ENCODE measurements around the gene SLC7A9. TPM values are rescaled to one million over a fixed set of nuclear protein-coding genes. Genes with fewer than 3 reads are reported as not detected.

Gene SLC7A9
- total and polyA plus RNA-seq, 2 donors (not counting 3 experiments of a cell fraction or from before 2014, with no cell fraction given), result 0.06 TPM; not detected in 1

DNA sequence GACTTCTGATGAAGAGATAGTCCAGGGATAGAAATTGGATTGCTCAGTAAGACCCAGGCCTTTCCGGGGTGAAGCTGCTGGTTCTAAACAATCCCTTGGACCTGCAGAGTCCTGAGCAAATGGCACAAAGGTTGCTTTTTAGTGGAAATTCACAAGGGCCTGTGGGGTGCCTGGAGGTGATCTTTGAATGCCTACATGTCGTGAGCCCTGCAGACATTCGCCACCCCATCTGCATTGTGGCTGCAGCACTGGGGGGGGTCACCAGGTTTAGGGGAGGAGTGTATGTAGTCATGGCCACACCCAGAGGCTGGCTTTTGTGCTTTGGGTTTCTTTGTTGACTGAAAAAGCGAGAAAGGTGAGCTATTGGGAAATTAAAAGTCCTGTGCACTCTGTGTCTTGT lies 41.4 kb downstream of the SLC7A9 start:
- BruUV-seq (replicated peaks), result no TSS peak
- intact Hi-C loops (cut with micrococcal nuclease) (no loop called here), dilution Hi-C loops (cut with MboI; ENCODE audit: extremely low pct_ligation_motif_present, low sequenced_read_pairs) (no loop called here)
- Histone ChIP-seq H3K36me3 (ENCODE audit: control insufficient read depth in 2 of 2, extremely low read depth in 1 of 2, insufficient read depth in 2 of 2, low read length in 2 of 2) (no peaks in the 10 kb centered on the region), H3K79me2 (ENCODE audit: control insufficient read depth, insufficient read depth, low read length) (no peaks in the 10 kb centered on the region), H3K9ac (replicated peaks; ENCODE audit: extremely low read depth, insufficient read depth, low read length) (no peak overlapping the region), H3K27ac (ENCODE audit: insufficient read depth, low read depth, low read length) (no peak overlapping the region), H3K4me3 (replicated peaks in 1 of 3; ENCODE audit: insufficient read depth in 1 of 3, low read depth in 1 of 3, low read length in 3 of 3) (no peak overlapping the region), H3K9me1 (replicated peaks; ENCODE audit: control insufficient read depth, extremely low read depth, insufficient read depth, low read length) (no peaks in the 10 kb centered on the region), H3K27me3 (ENCODE audit: control insufficient read depth in 2 of 2, insufficient read depth in 2 of 2, low read length in 2 of 2) (peaks cover 7 to 9% of the 10 kb centered on the region in 2 experiments), H3K4me2 (ENCODE audit: insufficient read depth, low read length) (no peak overlapping the region), H3K4me1 (ENCODE audit: control insufficient read depth, extremely low read depth, insufficient read depth, low read length) (no peaks in the 10 kb centered on the region), H3K9me3 (replicated peaks; ENCODE audit: control insufficient read depth, insufficient read depth, low read length) (no peaks in the 10 kb centered on the region), H4K20me1 (replicated peaks; ENCODE audit: control insufficient read depth, extremely low read depth, insufficient read depth, low read length) (no peaks in the 10 kb centered on the region), H2AFZ (ENCODE audit: low read depth, low read length) (no peak overlapping the region)
- DNase-seq (ENCODE audit: low read depth, low spot score) (no peak), FAIRE-seq (no peak)
- ChIA-PET POLR2A (no interaction called here), CTCF (no interaction called here)
- TF ChIP-seq, protein P1, sequence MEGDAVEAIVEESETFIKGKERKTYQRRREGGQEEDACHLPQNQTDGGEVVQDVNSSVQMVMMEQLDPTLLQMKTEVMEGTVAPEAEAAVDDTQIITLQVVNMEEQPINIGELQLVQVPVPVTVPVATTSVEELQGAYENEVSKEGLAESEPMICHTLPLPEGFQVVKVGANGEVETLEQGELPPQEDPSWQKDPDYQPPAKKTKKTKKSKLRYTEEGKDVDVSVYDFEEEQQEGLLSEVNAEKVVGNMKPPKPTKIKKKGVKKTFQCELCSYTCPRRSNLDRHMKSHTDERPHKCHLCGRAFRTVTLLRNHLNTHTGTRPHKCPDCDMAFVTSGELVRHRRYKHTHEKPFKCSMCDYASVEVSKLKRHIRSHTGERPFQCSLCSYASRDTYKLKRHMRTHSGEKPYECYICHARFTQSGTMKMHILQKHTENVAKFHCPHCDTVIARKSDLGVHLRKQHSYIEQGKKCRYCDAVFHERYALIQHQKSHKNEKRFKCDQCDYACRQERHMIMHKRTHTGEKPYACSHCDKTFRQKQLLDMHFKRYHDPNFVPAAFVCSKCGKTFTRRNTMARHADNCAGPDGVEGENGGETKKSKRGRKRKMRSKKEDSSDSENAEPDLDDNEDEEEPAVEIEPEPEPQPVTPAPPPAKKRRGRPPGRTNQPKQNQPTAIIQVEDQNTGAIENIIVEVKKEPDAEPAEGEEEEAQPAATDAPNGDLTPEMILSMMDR (IDR thresholded peaks at IDR 0.05; ENCODE audit: extremely low read depth in 1 of 2, insufficient read depth in 1 of 2, low read depth in 1 of 2, low read length in 2 of 2), result no peak
- no peak for TF ChIP-seq FOS (IDR thresholded peaks at IDR 0.05; ENCODE audit: borderline replicate concordance, insufficient read depth, low read length)
- no peak for TF ChIP-seq MAX (IDR thresholded peaks at IDR 0.05; ENCODE audit: insufficient read depth, insufficient read length)
- TF ChIP-seq EZH2 (IDR thresholded peaks at IDR 0.05; ENCODE audit: borderline replicate concordance, low read depth, low read length, severe bottlenecking), result no peak
- TF ChIP-seq GATA2 (IDR thresholded peaks at IDR 0.05; ENCODE audit: insufficient read depth, insufficient read length, low read depth, low read length), result no peak
- TF ChIP-seq JUN (IDR thresholded peaks at IDR 0.05; ENCODE audit: borderline replicate concordance, insufficient read depth, insufficient read length, low read depth), result no peak
- TF ChIP-seq MYC (IDR thresholded peaks at IDR 0.05; ENCODE audit: low read depth, low read length), result no peak
